HG03575 (cell line): Measurements from ENCODE around the gene ADAM8.
"Not testable (repeated sequence)": the region's sequence is repeated elsewhere in the genome, so short reads cannot be mapped to it uniquely, and the experiment has no call there.

Experiments used
- ATAC-seq: cut with Tn5 transposase; IDR thresholded peaks from one replicate; pipeline ENCODE4 v1.9.1; 2021; ENCODE audit not compliant: unreplicated experiment, insufficient number of reproducible peaks, low FRiP score; ENCODE audit errors: extremely low read depth

ADAM8 gene

GRCh38 chr10:133225707-133226191 lies 50.9 kb downstream of the ADAM8 start:
- no peak for ATAC-seq

- no peak for ATAC-seq
Measured at GRCh38 chr10:133224756-133225372, 51.8 kb downstream of the ADAM8 start.

- ATAC-seq: no peak
Measured at GRCh38 chr10:133224076-133224475, 52.6 kb downstream of the ADAM8 start.

GRCh38 chr10:133221756-133222155 lies 54.9 kb downstream of the ADAM8 start:
- ATAC-seq: not testable (repeated sequence)

GRCh38 chr10:133221331-133221730 lies 55.3 kb downstream of the ADAM8 start:
- ATAC-seq: no peak

GRCh38 chr10:133219782-133220181 lies 56.9 kb downstream of the ADAM8 start:
- no peak for ATAC-seq

GRCh38 chr10:133218891-133219290 lies 57.8 kb downstream of the ADAM8 start:
- ATAC-seq: no peak

GRCh38 chr10:133217800-133218589 lies 58.7 kb downstream of the ADAM8 start:
- ATAC-seq: no peak

- ATAC-seq: no peak
Measured at GRCh38 chr10:133216776-133217175, 59.9 kb downstream of the ADAM8 start.

- no peak for ATAC-seq
Measured at GRCh38 chr10:133215586-133215985, 61.1 kb downstream of the ADAM8 start.

GRCh38 chr10:133214468-133215410 lies 61.9 kb downstream of the ADAM8 start:
- no peak for ATAC-seq

- no peak for ATAC-seq
Measured at GRCh38 chr10:133213641-133214467, 62.8 kb downstream of the ADAM8 start.

- no peak for ATAC-seq
Measured at GRCh38 chr10:133212853-133213494, 63.7 kb downstream of the ADAM8 start.
